Right lobe of liver (tissue), 4 donors: Measurements from ENCODE around the gene CD177.
"Not testable (repeated sequence)": the region's sequence is repeated elsewhere in the genome, so short reads cannot be mapped to it uniquely, and the experiment has no call there.

ENCODE experiments used
- POLR2A ChIP-seq: fragments of 450-650 bp; IDR thresholded peaks from one replicate; pipeline ENCODE4 v1.6.1; 2017; ENCODE audit warnings: antibody characterized with exemption, mild to moderate bottlenecking
- TF ChIP-seq, protein P1 (sequence below), 4 donors: fragments of 200-600 bp in 3 of 4; fragments of 450-650 bp in 1 of 4; IDR thresholded peaks; one replicate each; pipeline versions ENCODE4 v1.5.1 to v1.8.0; 2016 to 2022; ENCODE audit warnings: antibody characterized with exemption in 4 of 4, mild to moderate bottlenecking in 2 of 4
- donor health status: DM: no; HTN: no; CAD: no.
- donor health status: DM: no; HTN: no; CAD: no.
- donor health status: DM: no; HTN: yes; CAD: no.

DNA sequence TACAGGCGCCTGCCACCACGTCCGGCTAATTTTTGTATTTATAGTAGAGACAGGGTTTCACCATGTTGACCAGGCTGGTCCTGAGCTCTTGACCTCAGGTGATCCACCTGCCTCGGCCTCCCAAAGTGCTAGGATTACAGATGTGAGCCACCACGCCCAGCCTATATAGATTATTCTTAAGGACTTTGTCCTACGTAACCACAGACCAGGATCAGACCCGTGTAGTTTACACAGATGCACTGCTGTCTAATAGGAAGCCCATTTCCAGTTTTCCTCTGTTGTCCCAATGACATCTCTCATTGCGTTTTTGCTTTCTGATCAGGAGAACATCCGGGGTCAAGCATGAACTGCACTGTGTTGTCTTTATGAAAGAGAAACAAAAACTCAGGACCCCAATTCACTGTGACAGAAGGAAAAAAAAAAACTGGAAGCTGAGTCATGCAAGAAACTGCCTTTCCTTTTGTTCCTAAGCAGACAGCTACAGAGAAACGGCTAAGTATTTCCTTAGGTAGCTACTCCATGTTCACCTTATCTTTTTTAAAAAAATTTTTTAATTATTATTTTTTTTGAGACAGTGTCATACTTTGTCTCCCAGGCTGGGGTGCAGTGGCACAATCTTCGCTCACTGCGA is 29.2 kb downstream of the CD177 start:
- TF ChIP-seq, protein P1, sequence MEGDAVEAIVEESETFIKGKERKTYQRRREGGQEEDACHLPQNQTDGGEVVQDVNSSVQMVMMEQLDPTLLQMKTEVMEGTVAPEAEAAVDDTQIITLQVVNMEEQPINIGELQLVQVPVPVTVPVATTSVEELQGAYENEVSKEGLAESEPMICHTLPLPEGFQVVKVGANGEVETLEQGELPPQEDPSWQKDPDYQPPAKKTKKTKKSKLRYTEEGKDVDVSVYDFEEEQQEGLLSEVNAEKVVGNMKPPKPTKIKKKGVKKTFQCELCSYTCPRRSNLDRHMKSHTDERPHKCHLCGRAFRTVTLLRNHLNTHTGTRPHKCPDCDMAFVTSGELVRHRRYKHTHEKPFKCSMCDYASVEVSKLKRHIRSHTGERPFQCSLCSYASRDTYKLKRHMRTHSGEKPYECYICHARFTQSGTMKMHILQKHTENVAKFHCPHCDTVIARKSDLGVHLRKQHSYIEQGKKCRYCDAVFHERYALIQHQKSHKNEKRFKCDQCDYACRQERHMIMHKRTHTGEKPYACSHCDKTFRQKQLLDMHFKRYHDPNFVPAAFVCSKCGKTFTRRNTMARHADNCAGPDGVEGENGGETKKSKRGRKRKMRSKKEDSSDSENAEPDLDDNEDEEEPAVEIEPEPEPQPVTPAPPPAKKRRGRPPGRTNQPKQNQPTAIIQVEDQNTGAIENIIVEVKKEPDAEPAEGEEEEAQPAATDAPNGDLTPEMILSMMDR (IDR thresholded peaks at IDR 0.05), result not testable (repeated sequence)
- not testable (repeated sequence) for TF ChIP-seq POLR2A
